ENCODE results near the gene EIF4G3.

- TF ChIP-seq RAD21 (IDR thresholded peaks at IDR 0.05; ENCODE audit: low read depth) = no peak
- TF ChIP-seq EP300 (IDR thresholded peaks at IDR 0.05; ENCODE audit: borderline replicate concordance) = no peak
- no peak for TF ChIP-seq TEAD4 (IDR thresholded peaks at IDR 0.05)
- no peak for TF ChIP-seq REST (IDR thresholded peaks at IDR 0.05; ENCODE audit: low read depth)
- no peak for TF ChIP-seq CEBPB (IDR thresholded peaks at IDR 0.05)
- TF ChIP-seq ZBTB7A (IDR thresholded peaks at IDR 0.05; ENCODE audit: low read depth) = no peak
Observed at GRCh38 chr1:21099869-21100131, 76.9 kb downstream of the EIF4G3 start.
